Fibroblast of lung (primary cell): Measurements from ENCODE around the gene TMEM184B. TPM values are rescaled to one million over a fixed set of nuclear protein-coding genes. Genes with fewer than 3 reads are reported as not detected.

Experiments
- DNase-seq, 2 donors: peaks; one replicate each; pipeline versions ENCODE4 v3.0.0 to v3.0.0-alpha.2; 2010; ENCODE audit warnings: low read depth in 2 of 2
- H2AFZ ChIP-seq: 2 replicates; pipeline ENCODE4 v1.5.1; 2012; ENCODE audit warnings: low read length, control low read depth, inconsistent platforms
- H3K27ac ChIP-seq: 2 replicates; pipeline ENCODE4 v1.5.1; 2011; ENCODE audit warnings: low read length, control low read depth; ENCODE audit not compliant: insufficient read depth
- H3K27me3 ChIP-seq: 2 replicates; pipeline ENCODE4 v1.5.1; 2011; ENCODE audit warnings: mild to moderate bottlenecking, low read length; ENCODE audit not compliant: control insufficient read depth, insufficient read depth
- H3K36me3 ChIP-seq: 2 replicates; pipeline ENCODE4 v1.5.1; 2011; ENCODE audit warnings: low read length; ENCODE audit not compliant: control insufficient read depth, insufficient read depth
- H3K4me1 ChIP-seq: 2 replicates; pipeline ENCODE4 v1.5.1; 2011; ENCODE audit warnings: low read length; ENCODE audit not compliant: control insufficient read depth, insufficient read depth; ENCODE audit errors: extremely low read depth
- H3K4me2 ChIP-seq: 2 replicates; pipeline ENCODE4 v1.5.1; 2011; ENCODE audit warnings: low read length, control low read depth; ENCODE audit not compliant: insufficient read depth; ENCODE audit errors: extremely low read depth
- H3K4me3 ChIP-seq, 4 experiments: fragments of 200-600 bp in 1 of 4; sonication (generic) in 1 of 4; replicated peaks in 1 of 4; 2 replicates each; pipeline ENCODE4 v1.5.1; 2011 to 2016; ENCODE audit warnings: low read length in 4 of 4, low read depth in 3 of 4, mild to moderate bottlenecking in 3 of 4, control low read depth in 2 of 4, inconsistent platforms in 1 of 4, mixed read lengths in 1 of 4; ENCODE audit not compliant: insufficient read depth in 1 of 4; ENCODE audit errors: control extremely low read depth in 1 of 4
- H3K79me2 ChIP-seq: 2 replicates; pipeline ENCODE4 v1.5.1; 2012; ENCODE audit warnings: mild to moderate bottlenecking, low read length, inconsistent platforms; ENCODE audit not compliant: control insufficient read depth, insufficient read depth
- H3K9ac ChIP-seq: 2 replicates; pipeline ENCODE4 v1.5.1; 2011; ENCODE audit warnings: mild to moderate bottlenecking, low read length, control low read depth; ENCODE audit not compliant: insufficient read depth
- H3K9me3 ChIP-seq: 2 replicates; pipeline ENCODE4 v1.5.1; 2012; ENCODE audit warnings: low read depth, low read length; ENCODE audit not compliant: control insufficient read depth, insufficient read depth
- H4K20me1 ChIP-seq: 2 replicates; pipeline ENCODE4 v1.5.1; 2011; ENCODE audit warnings: low read length; ENCODE audit not compliant: control insufficient read depth, insufficient read depth; ENCODE audit errors: extremely low read depth
- EZH2 ChIP-seq: IDR thresholded peaks from 2 replicates; pipeline ENCODE4 v1.5.1; 2012; ENCODE audit warnings: low read length, control low read depth, mild to moderate bottlenecking; ENCODE audit errors: missing control alignments
- polyA plus RNA-seq, 2 donors: library from polyadenylated mRNA; depleted of rRNA in 1 of 2; stranded (reverse) in 1 of 2; unstranded in 1 of 2; fragments of >200 nt; gene quantifications; 2 replicates each; pipeline ENCODE4 v1.2.1, GENCODE V29; 2011 to 2012; ENCODE audit warnings: missing spikeins in 1 of 2
- total RNA-seq: library from RNA; depleted of rRNA; stranded (reverse); fragments of >200 nt; gene quantifications from 2 replicates; pipeline ENCODE4 v1.2.1, GENCODE V29; 2014
- TF ChIP-seq, protein P1 (sequence below), 2 donors: IDR thresholded peaks in 1 of 2; conservative IDR thresholded peaks in 1 of 2; 1 replicate in 1 of 2; 2 replicates in 1 of 2; pipeline ENCODE4 v1.5.1; 2011 to 2012; ENCODE audit warnings: low read length in 2 of 2, control low read depth in 1 of 2, inconsistent platforms in 1 of 2, low read depth in 1 of 2, mild to moderate bottlenecking in 1 of 2

Gene TMEM184B
- total and polyA plus RNA-seq, 2 donors (not counting 1 experiment from before 2014, with no cell fraction given): 28.2 to 37.2 TPM

DNA sequence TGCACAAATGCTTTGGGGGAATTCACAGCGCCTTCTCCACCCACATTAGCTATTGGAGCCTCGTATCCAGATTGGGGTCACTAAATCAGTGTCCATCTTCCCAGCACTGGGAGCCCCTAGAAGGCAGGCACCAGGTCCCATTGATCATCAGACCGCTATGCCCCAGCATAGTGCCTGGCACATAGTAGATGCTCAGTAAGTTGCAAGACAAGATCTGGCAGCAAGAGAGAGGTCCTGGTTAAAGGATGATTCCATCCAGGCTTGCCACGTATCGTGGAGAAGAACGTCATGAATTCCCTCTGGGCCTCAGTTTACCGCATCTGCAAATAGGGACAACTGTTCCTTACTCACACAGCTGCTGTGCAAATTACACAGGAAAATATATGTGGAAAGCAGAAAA is 1.7 kb downstream of the TMEM184B start:
- peaks cover 59% of the 10 kb centered on the region for H3K79me2 ChIP-seq
- H3K4me2 ChIP-seq: peak overlapping the region; percentile 77
- H4K20me1 ChIP-seq: no peaks in the 10 kb centered on the region
- H3K4me1 ChIP-seq: peaks cover 24% of the 10 kb centered on the region
- peak overlapping the region; percentile 20 for H3K9ac ChIP-seq
- H3K9me3 ChIP-seq: no peaks in the 10 kb centered on the region
- no peaks in the 10 kb centered on the region for H3K27me3 ChIP-seq
- peak overlapping the region; percentile 23 for H3K27ac ChIP-seq
- no peak for DNase-seq
- no peak for TF ChIP-seq EZH2
- TF ChIP-seq, protein P1, sequence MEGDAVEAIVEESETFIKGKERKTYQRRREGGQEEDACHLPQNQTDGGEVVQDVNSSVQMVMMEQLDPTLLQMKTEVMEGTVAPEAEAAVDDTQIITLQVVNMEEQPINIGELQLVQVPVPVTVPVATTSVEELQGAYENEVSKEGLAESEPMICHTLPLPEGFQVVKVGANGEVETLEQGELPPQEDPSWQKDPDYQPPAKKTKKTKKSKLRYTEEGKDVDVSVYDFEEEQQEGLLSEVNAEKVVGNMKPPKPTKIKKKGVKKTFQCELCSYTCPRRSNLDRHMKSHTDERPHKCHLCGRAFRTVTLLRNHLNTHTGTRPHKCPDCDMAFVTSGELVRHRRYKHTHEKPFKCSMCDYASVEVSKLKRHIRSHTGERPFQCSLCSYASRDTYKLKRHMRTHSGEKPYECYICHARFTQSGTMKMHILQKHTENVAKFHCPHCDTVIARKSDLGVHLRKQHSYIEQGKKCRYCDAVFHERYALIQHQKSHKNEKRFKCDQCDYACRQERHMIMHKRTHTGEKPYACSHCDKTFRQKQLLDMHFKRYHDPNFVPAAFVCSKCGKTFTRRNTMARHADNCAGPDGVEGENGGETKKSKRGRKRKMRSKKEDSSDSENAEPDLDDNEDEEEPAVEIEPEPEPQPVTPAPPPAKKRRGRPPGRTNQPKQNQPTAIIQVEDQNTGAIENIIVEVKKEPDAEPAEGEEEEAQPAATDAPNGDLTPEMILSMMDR (conservative IDR thresholded peaks at IDR 0.05 in 1 of 2, IDR thresholded peaks at IDR 0.05 in 1 of 2; ENCODE audit: low read depth in 1 of 2, low read length in 2 of 2): no peak
- peaks cover 2% of the 10 kb centered on the region for H3K36me3 ChIP-seq
- no peak overlapping the region for H2AFZ ChIP-seq
- peak overlapping the region; percentile 11 to 92 (median 50) for H3K4me3 ChIP-seq

DNA sequence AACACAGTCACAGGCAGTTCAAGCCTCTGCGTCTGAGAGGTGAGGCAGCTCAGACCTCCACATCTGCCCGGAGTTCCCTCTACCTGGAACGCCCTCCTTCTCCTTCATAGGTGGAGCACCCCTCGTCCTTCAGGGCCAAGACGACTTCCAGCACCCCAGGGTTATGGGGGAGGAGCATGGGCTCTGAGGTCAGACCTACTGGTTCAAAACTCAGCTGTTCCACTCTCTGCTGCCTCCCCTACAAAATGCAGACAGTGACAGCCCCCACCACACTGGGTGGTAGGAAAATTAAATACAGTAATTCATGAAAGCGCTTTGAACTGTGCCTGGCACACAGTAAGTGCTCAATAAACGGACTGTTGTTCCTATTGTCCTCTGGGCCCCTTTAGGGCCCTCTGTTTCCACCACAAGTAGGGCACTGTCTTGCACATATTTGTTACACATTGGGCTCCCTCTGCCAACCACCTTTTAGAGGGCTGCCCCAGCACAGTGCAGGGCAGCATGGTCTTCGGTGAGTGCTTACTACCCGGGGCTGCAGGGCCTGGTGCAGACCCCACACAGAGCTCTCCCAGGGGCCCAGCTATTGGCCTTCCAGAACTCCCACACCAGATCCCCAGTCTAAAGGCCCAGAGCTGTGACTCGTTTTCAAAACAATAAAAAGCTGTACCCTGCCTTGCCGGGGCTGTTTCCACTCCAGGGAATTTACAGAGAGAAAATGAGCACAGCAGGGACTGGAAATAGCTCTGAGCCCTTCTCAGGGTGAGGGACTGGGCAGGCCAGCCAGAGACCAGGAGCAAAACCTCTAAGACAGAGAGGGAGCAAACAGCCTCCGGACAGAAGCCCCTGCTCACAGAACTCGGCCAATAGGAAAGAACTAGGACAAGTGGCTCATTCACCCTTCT is 2.5 kb downstream of the TMEM184B start:
- no peak for DNase-seq
- Histone ChIP-seq H3K9me3 (no peaks in the 10 kb centered on the region), H3K79me2 (peaks cover 65% of the 10 kb centered on the region), H3K36me3 (peaks cover 2% of the 10 kb centered on the region), H3K9ac (peak overlapping the region; percentile 20), H3K4me2 (peak overlapping the region; percentile 77), H3K27me3 (no peaks in the 10 kb centered on the region), H2AFZ (no peak overlapping the region), H3K4me3 (peak overlapping the region in 2 of 4 experiments; percentile 26 to 73), H3K4me1 (peaks cover 24% of the 10 kb centered on the region), H4K20me1 (no peaks in the 10 kb centered on the region), H3K27ac (peak overlapping the region; percentile 23)
- TF ChIP-seq, protein P1 (conservative IDR thresholded peaks at IDR 0.05 in 1 of 2, IDR thresholded peaks at IDR 0.05 in 1 of 2; ENCODE audit: low read depth in 1 of 2, low read length in 2 of 2): no peak
- TF ChIP-seq EZH2: no peak

DNA sequence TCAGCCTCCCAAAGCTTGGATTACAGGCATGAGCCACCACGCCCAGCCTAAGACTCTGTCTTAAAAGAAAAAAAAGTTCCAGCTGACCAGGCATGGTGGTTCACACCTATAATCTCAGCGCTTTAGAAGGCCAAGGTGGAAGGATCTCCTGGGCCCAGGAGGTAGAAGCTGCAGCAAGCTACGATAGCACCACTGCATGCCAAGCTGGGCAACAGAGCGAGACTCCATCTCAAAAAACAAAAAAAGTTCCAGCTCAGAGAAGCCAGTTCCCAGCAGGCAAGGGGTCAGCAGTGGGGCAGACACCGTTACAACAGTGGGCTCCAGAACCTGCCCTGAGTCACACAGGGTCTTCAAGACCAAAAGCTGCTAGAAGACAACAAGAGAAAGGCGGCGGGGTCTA is 3.3 kb downstream of the TMEM184B start:
- no peak for DNase-seq
- no peak overlapping the region for H3K4me3 ChIP-seq
- no peaks in the 10 kb centered on the region for H3K27me3 ChIP-seq
- H3K27ac ChIP-seq: no peak overlapping the region
- no peaks in the 10 kb centered on the region for H4K20me1 ChIP-seq
- H3K36me3 ChIP-seq: peaks cover 2% of the 10 kb centered on the region
- no peak overlapping the region for H3K4me2 ChIP-seq
- H3K4me1 ChIP-seq: peaks cover 24% of the 10 kb centered on the region
- H3K79me2 ChIP-seq: peaks cover 74% of the 10 kb centered on the region
- no peak overlapping the region for H3K9ac ChIP-seq
- no peak overlapping the region for H2AFZ ChIP-seq
- TF ChIP-seq, protein P1 (conservative IDR thresholded peaks at IDR 0.05 in 1 of 2, IDR thresholded peaks at IDR 0.05 in 1 of 2; ENCODE audit: low read depth in 1 of 2, low read length in 2 of 2): no peak
- TF ChIP-seq EZH2: no peak
- H3K9me3 ChIP-seq: no peaks in the 10 kb centered on the region
